ENCODE data around the gene PRUNE2.
"Not testable (repeated sequence)": the region's sequence is repeated elsewhere in the genome, so short reads cannot be mapped to it uniquely, and the experiment has no call there.

The PRUNE2 gene

GRCh38 chr9:76905791-76906646 is at the start of gene PRUNE2:
TSS of gene PRUNE2 (minus strand) at chr9:76906114. CDS start at chr9:76905963, 151 bp downstream.
- no peak for DNase-seq (ENCODE audit: low read depth in 3 of 3)

GRCh38 chr9:76955406-76955805 is 49.5 kb upstream of the PRUNE2 start:
- DNase-seq (ENCODE audit: low read depth in 3 of 3), result not testable (repeated sequence)

GRCh38 chr9:76949865-76950264 is 44.0 kb upstream of the PRUNE2 start:
- DNase-seq (ENCODE audit: low read depth in 3 of 3), result no peak

- DNase-seq (ENCODE audit: low read depth in 3 of 3), result no peak
Observed at GRCh38 chr9:76944011-76944410, 38.1 kb upstream of the PRUNE2 start.

GRCh38 chr9:76943054-76943453 is 37.1 kb upstream of the PRUNE2 start:
- no peak for DNase-seq (ENCODE audit: low read depth in 3 of 3)

GRCh38 chr9:76932757-76933156 is 26.8 kb upstream of the PRUNE2 start:
- no peak for DNase-seq (ENCODE audit: low read depth in 3 of 3)

- no peak for DNase-seq (ENCODE audit: low read depth in 3 of 3)
Observed at GRCh38 chr9:76932265-76932664, 26.4 kb upstream of the PRUNE2 start.

- no peak for DNase-seq (ENCODE audit: low read depth in 3 of 3)
Observed at GRCh38 chr9:76927540-76928240, 21.8 kb upstream of the PRUNE2 start.

- no peak for DNase-seq (ENCODE audit: low read depth in 3 of 3)
Observed at GRCh38 chr9:76926846-76927245, 20.9 kb upstream of the PRUNE2 start.

GRCh38 chr9:76926324-76926741 is 20.4 kb upstream of the PRUNE2 start:
- DNase-seq (ENCODE audit: low read depth in 3 of 3), result no peak

- no peak for DNase-seq (ENCODE audit: low read depth in 3 of 3)
Observed at GRCh38 chr9:76921165-76921564, 15.3 kb upstream of the PRUNE2 start.

GRCh38 chr9:76917299-76917698 is 11.4 kb upstream of the PRUNE2 start:
- no peak for DNase-seq (ENCODE audit: low read depth in 3 of 3)

GRCh38 chr9:76916231-76916630 is 10.3 kb upstream of the PRUNE2 start:
- no peak for DNase-seq (ENCODE audit: low read depth in 3 of 3)

- no peak for DNase-seq (ENCODE audit: low read depth in 3 of 3)
Observed at GRCh38 chr9:76913467-76913866, 7.6 kb upstream of the PRUNE2 start.

GRCh38 chr9:76912636-76913275 is 6.8 kb upstream of the PRUNE2 start:
- DNase-seq (ENCODE audit: low read depth in 3 of 3), result no peak

GRCh38 chr9:76911971-76912370 is 6.1 kb upstream of the PRUNE2 start:
- no peak for DNase-seq (ENCODE audit: low read depth in 3 of 3)

- DNase-seq (ENCODE audit: low read depth in 3 of 3), result no peak
Observed at GRCh38 chr9:76910861-76911260, 4.9 kb upstream of the PRUNE2 start.

GRCh38 chr9:76906647-76906975 is 697 bp upstream of the PRUNE2 start:
- no peak for DNase-seq (ENCODE audit: low read depth in 3 of 3)

- no peak for DNase-seq (ENCODE audit: low read depth in 3 of 3)
Observed at GRCh38 chr9:76904661-76905457, 1.1 kb downstream of the PRUNE2 start.

GRCh38 chr9:76902395-76902794 is 3.5 kb downstream of the PRUNE2 start:
- DNase-seq (ENCODE audit: low read depth in 3 of 3), result no peak

GRCh38 chr9:76901801-76902200 is 4.1 kb downstream of the PRUNE2 start:
- DNase-seq (ENCODE audit: low read depth in 3 of 3), result no peak

GRCh38 chr9:76900884-76901440 is 5.0 kb downstream of the PRUNE2 start:
- DNase-seq (ENCODE audit: low read depth in 3 of 3), result no peak
